Liver (tissue), 9 donors: Measurements from ENCODE around the gene TAS1R2. TPM values are rescaled to one million over a fixed set of nuclear protein-coding genes. Genes with fewer than 3 reads are reported as not detected.

Experiments used
- DNase-seq: peaks from one replicate; pipeline ENCODE4 v3.0.0-alpha.2; 2017; ENCODE audit warnings: low spot score
- H3K27ac ChIP-seq, 2 donors: one replicate each; pipeline ENCODE4 v1.7.0; 2013; ENCODE audit warnings: inconsistent platforms in 2 of 2, low read length in 2 of 2, control low read depth in 1 of 2, low read depth in 1 of 2, mild to moderate bottlenecking in 1 of 2
- H3K27me3 ChIP-seq, 4 donors: one replicate each; pipeline versions ENCODE4 v1.6.1 to v1.7.0; 2013; ENCODE audit warnings: low read length in 3 of 4, inconsistent platforms in 1 of 4, mild to moderate bottlenecking in 1 of 4, moderate library complexity in 1 of 4; ENCODE audit not compliant: control insufficient read depth in 4 of 4, insufficient read depth in 4 of 4
- H3K36me3 ChIP-seq, 4 donors: one replicate each; pipeline versions ENCODE4 v1.6.1 to v1.7.0; 2013; ENCODE audit warnings: low read length in 3 of 4, mild to moderate bottlenecking in 3 of 4, low read depth in 1 of 4, moderate library complexity in 1 of 4; ENCODE audit not compliant: control insufficient read depth in 4 of 4, insufficient read depth in 3 of 4
- H3K4me1 ChIP-seq, 4 donors: one replicate each; pipeline versions ENCODE4 v1.6.1 to v1.7.0; 2013; ENCODE audit warnings: low read length in 3 of 4, mild to moderate bottlenecking in 3 of 4, moderate library complexity in 1 of 4; ENCODE audit not compliant: control insufficient read depth in 4 of 4, insufficient read depth in 4 of 4
- H3K4me3 ChIP-seq, 3 donors: one replicate each; pipeline versions ENCODE4 v1.6.1 to v1.7.0; 2013; ENCODE audit warnings: low read length in 3 of 3, control low read depth in 1 of 3, low read depth in 1 of 3, mild to moderate bottlenecking in 1 of 3
- H3K9ac ChIP-seq, 2 donors: one replicate each; pipeline ENCODE4 v1.7.0; 2013; ENCODE audit warnings: low read length in 2 of 2, mild to moderate bottlenecking in 2 of 2, moderate library complexity in 2 of 2, control low read depth in 1 of 2, low read depth in 1 of 2
- H3K9me3 ChIP-seq, 4 donors: one replicate each; pipeline versions ENCODE4 v1.6.1 to v1.7.0; 2013; ENCODE audit warnings: low read length in 3 of 4; ENCODE audit not compliant: control insufficient read depth in 4 of 4
- CTCF ChIP-seq: fragments of 150-350 bp; IDR thresholded peaks from 2 replicates; pipeline ENCODE4 v1.5.1; 2017; ENCODE audit warnings: improper control_type of control experiment, low read depth, low read length; ENCODE audit not compliant: missing input control
- EGR1 ChIP-seq, 2 donors: IDR thresholded peaks; 2 replicates each; pipeline ENCODE4 v1.6.1; 2016 to 2018; ENCODE audit warnings: antibody characterized with exemption in 2 of 2, low read depth in 2 of 2
- FOXA1 ChIP-seq: IDR thresholded peaks from 2 replicates; pipeline ENCODE4 v1.6.1; 2016; ENCODE audit warnings: antibody characterized with exemption
- FOXA2 ChIP-seq: IDR thresholded peaks from 2 replicates; pipeline ENCODE4 v1.6.1; 2016; ENCODE audit warnings: antibody characterized with exemption
- GABPA ChIP-seq, 2 donors: IDR thresholded peaks in 1 of 2; conservative IDR thresholded peaks in 1 of 2; 2 replicates each; pipeline ENCODE4 v1.6.1; 2016; ENCODE audit warnings: antibody characterized with exemption in 2 of 2, mild to moderate bottlenecking in 1 of 2, moderate library complexity in 1 of 2
- HNF4G ChIP-seq: IDR thresholded peaks from 2 replicates; pipeline ENCODE4 v1.6.1; 2016; ENCODE audit warnings: antibody characterized with exemption
- JUND ChIP-seq, 2 donors: IDR thresholded peaks; 2 replicates each; pipeline ENCODE4 v1.6.1; 2016; ENCODE audit warnings: antibody characterized with exemption in 2 of 2
- MAX ChIP-seq: IDR thresholded peaks from 2 replicates; pipeline ENCODE4 v1.6.1; 2016; ENCODE audit warnings: antibody characterized with exemption
- NR2F2 ChIP-seq: IDR thresholded peaks from 2 replicates; pipeline ENCODE4 v1.6.1; 2016; ENCODE audit warnings: antibody characterized with exemption
- RAD21 ChIP-seq, 2 donors: IDR thresholded peaks; 2 replicates each; pipeline ENCODE4 v1.6.1; 2016; ENCODE audit warnings: antibody characterized with exemption in 2 of 2, mild to moderate bottlenecking in 2 of 2
- RXRA ChIP-seq, 2 donors: IDR thresholded peaks; 2 replicates each; pipeline ENCODE4 v1.6.1; 2017 to 2018; ENCODE audit warnings: antibody characterized with exemption in 2 of 2, mild to moderate bottlenecking in 1 of 2
- SP1 ChIP-seq: IDR thresholded peaks from 2 replicates; pipeline ENCODE4 v1.6.1; 2018; ENCODE audit warnings: antibody characterized with exemption, mild to moderate bottlenecking
- TAF1 ChIP-seq: conservative IDR thresholded peaks from 2 replicates; pipeline ENCODE4 v1.6.1; 2016; ENCODE audit warnings: antibody characterized with exemption, mild to moderate bottlenecking
- YY1 ChIP-seq: IDR thresholded peaks from 2 replicates; pipeline ENCODE4 v1.6.1; 2016; ENCODE audit warnings: antibody characterized with exemption, mild to moderate bottlenecking
- WGBS: extraction: QIAGEN DNeasy Blood & Tissue Kit; methylation state at CpG from one replicate; pipeline ENCODE4 v1.1.7; 2013; 5-methylcytosine and 5-hydroxymethylcytosine counted together
- polyA plus RNA-seq, 2 donors: library from polyadenylated mRNA; stranded (reverse) in 1 of 2; unstranded in 1 of 2; fragments of 200-250 nt in 1 of 2; fragments of >200 nt in 1 of 2; fragmentation: Nextera tagmentation in 1 of 2; extraction: Ambion mirVana in 1 of 2; gene quantifications; one replicate each; pipeline versions ENCODE4 v1.2.1 to v1.2.3, GENCODE V29; 2013 to 2015
- total RNA-seq, 2 donors: library from RNA; depleted of rRNA; stranded (reverse); fragments of >200 nt; gene quantifications; one replicate each; pipeline ENCODE4 v1.2.3, GENCODE V29; 2014
- TF ChIP-seq, protein P1 (sequence below): IDR thresholded peaks from 2 replicates; pipeline ENCODE4 v1.6.1; 2016; ENCODE audit warnings: antibody characterized with exemption
- TF ChIP-seq, protein P2 (sequence below): IDR thresholded peaks from 2 replicates; pipeline ENCODE4 v1.6.1; 2016; ENCODE audit warnings: antibody characterized with exemption, mild to moderate bottlenecking
- TF ChIP-seq, protein P3 (sequence below): IDR thresholded peaks from 2 replicates; pipeline ENCODE4 v1.6.1; 2016; ENCODE audit warnings: antibody characterized with exemption
- donor health status: healthy.
- donor health status: healthy.
- donor health status: healthy.
- donor health status: healthy.
- donor health status: healthy.

Gene TAS1R2
- total and polyA plus RNA-seq, 4 donors = not detected

- no peak overlapping the region for H3K27ac ChIP-seq
- no peak overlapping the region for H3K4me3 ChIP-seq
Observed at GRCh38 chr1:18828224-18828623, 31.2 kb downstream of the TAS1R2 start.

DNA sequence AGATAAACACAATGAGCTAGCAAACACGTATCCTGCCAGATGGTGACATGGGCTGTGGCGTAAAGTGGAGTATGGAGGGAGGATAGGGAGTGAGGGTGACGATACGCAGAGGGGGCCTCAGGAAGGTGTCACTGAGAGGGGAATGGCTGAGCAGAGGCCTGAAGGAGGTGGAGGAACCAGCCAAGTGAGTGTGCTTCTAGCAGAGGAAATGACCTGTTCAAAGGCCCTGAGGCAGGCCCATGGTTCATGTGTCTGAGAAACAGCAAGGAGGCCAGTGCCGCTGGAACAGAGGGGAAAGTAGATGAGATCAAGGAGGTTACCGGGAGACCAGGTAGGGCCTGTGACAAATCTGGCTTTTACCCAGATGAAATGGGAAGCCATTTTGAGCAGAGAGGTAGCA, 36.0 kb downstream of the TAS1R2 start:
- 91% methylated on average over 6 of the region's 6 CpGs for WGBS
- no peak for TF ChIP-seq MAX
- no peak for TF ChIP-seq RAD21 (IDR thresholded peaks at IDR 0.05)
- TF ChIP-seq NR2F2 = no peak
- TF ChIP-seq, protein P1, sequence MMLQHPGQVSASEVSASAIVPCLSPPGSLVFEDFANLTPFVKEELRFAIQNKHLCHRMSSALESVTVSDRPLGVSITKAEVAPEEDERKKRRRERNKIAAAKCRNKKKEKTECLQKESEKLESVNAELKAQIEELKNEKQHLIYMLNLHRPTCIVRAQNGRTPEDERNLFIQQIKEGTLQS = no peak
- TF ChIP-seq, protein P2, sequence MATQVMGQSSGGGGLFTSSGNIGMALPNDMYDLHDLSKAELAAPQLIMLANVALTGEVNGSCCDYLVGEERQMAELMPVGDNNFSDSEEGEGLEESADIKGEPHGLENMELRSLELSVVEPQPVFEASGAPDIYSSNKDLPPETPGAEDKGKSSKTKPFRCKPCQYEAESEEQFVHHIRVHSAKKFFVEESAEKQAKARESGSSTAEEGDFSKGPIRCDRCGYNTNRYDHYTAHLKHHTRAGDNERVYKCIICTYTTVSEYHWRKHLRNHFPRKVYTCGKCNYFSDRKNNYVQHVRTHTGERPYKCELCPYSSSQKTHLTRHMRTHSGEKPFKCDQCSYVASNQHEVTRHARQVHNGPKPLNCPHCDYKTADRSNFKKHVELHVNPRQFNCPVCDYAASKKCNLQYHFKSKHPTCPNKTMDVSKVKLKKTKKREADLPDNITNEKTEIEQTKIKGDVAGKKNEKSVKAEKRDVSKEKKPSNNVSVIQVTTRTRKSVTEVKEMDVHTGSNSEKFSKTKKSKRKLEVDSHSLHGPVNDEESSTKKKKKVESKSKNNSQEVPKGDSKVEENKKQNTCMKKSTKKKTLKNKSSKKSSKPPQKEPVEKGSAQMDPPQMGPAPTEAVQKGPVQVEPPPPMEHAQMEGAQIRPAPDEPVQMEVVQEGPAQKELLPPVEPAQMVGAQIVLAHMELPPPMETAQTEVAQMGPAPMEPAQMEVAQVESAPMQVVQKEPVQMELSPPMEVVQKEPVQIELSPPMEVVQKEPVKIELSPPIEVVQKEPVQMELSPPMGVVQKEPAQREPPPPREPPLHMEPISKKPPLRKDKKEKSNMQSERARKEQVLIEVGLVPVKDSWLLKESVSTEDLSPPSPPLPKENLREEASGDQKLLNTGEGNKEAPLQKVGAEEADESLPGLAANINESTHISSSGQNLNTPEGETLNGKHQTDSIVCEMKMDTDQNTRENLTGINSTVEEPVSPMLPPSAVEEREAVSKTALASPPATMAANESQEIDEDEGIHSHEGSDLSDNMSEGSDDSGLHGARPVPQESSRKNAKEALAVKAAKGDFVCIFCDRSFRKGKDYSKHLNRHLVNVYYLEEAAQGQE = no peak
- no peak for TF ChIP-seq CTCF
- TF ChIP-seq, protein P3, sequence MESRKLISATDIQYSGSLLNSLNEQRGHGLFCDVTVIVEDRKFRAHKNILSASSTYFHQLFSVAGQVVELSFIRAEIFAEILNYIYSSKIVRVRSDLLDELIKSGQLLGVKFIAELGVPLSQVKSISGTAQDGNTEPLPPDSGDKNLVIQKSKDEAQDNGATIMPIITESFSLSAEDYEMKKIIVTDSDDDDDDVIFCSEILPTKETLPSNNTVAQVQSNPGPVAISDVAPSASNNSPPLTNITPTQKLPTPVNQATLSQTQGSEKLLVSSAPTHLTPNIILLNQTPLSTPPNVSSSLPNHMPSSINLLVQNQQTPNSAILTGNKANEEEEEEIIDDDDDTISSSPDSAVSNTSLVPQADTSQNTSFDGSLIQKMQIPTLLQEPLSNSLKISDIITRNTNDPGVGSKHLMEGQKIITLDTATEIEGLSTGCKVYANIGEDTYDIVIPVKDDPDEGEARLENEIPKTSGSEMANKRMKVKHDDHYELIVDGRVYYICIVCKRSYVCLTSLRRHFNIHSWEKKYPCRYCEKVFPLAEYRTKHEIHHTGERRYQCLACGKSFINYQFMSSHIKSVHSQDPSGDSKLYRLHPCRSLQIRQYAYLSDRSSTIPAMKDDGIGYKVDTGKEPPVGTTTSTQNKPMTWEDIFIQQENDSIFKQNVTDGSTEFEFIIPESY = no peak
- no peak for TF ChIP-seq FOXA2
- no peak for TF ChIP-seq JUND (IDR thresholded peaks at IDR 0.05)
- TF ChIP-seq FOXA1 = no peak
- TF ChIP-seq EGR1 (IDR thresholded peaks at IDR 0.05; ENCODE audit: low read depth in 2 of 2) = no peak
- H3K9me3 ChIP-seq = peaks cover 0 to 2% (median 1%) of the 10 kb centered on the region in 4 donors
- no peak overlapping the region for H3K9ac ChIP-seq
- H3K36me3 ChIP-seq = no peaks in the 10 kb centered on the region
- no peak for DNase-seq
- peaks cover 0 to 4% (median 1%) of the 10 kb centered on the region in 4 donors for H3K4me1 ChIP-seq
- peaks cover 0 to 7% (median 1%) of the 10 kb centered on the region in 4 donors for H3K27me3 ChIP-seq
- no peak overlapping the region for H3K4me3 ChIP-seq
- no peak overlapping the region for H3K27ac ChIP-seq

More at GRCh38 chr1:18828224-18828623, 31.2 kb downstream of the TAS1R2 start:
- Histone ChIP-seq H3K9me3 (peaks cover 0 to 2% (median 1%) of the 10 kb centered on the region in 4 donors), H3K36me3 (no peaks in the 10 kb centered on the region), H3K4me1 (no peaks in the 10 kb centered on the region), H3K27me3 (no peaks in the 10 kb centered on the region), H3K9ac (no peak overlapping the region)
- TF ChIP-seq, protein P2 = no peak
- TF ChIP-seq NR2F2 = no peak
- TF ChIP-seq HNF4G = no peak
- no peak for TF ChIP-seq SP1
- TF ChIP-seq RAD21 (IDR thresholded peaks at IDR 0.05) = no peak
- no peak for TF ChIP-seq YY1
- TF ChIP-seq GABPA (IDR thresholded peaks at IDR 0.05 in 1 of 2, conservative IDR thresholded peaks at IDR 0.05 in 1 of 2) = no peak
- TF ChIP-seq RXRA (IDR thresholded peaks at IDR 0.05) = no peak
- TF ChIP-seq TAF1 = no peak
- TF ChIP-seq, protein P1 = no peak
- DNase-seq = no peak
- 42% methylated on average over 2 of the region's 2 CpGs for whole genome bisulfite sequencing
